H9 (cell line): Measurements from ENCODE around the gene CFAP77. TPM values are rescaled to one million over a fixed set of nuclear protein-coding genes. Genes with fewer than 3 reads are reported as not detected.

Source experiments
- DNase-seq: peaks from one replicate; pipeline ENCODE4 v3.0.0-alpha.2; 2017
- H2AFZ ChIP-seq: one replicate; pipeline ENCODE4 v1.6.1; 2013; ENCODE audit warnings: mild to moderate bottlenecking, low read length, control low read depth, moderate library complexity
- H2AK5ac ChIP-seq: 2 replicates; pipeline ENCODE4 v1.6.1; 2013; ENCODE audit warnings: low read length, control low read depth, mixed read lengths; ENCODE audit not compliant: insufficient read length
- H2BK120ac ChIP-seq: one replicate; pipeline ENCODE4 v1.6.1; 2013; ENCODE audit warnings: low read depth, mild to moderate bottlenecking, low read length, control low read depth, inconsistent platforms; ENCODE audit not compliant: poor library complexity, severe bottlenecking
- H2BK12ac ChIP-seq: 2 replicates; pipeline ENCODE4 v1.6.1; 2013; ENCODE audit warnings: low read length, control low read depth, mixed read lengths, low read depth; ENCODE audit not compliant: insufficient read length
- H2BK15ac ChIP-seq: 2 replicates; pipeline ENCODE4 v1.6.1; 2013; ENCODE audit warnings: low read depth, low read length, control low read depth
- H2BK20ac ChIP-seq: one replicate; pipeline ENCODE4 v1.6.1; 2013; ENCODE audit warnings: low read depth, mild to moderate bottlenecking, low read length, control low read depth, inconsistent platforms; ENCODE audit not compliant: poor library complexity, severe bottlenecking
- H2BK5ac ChIP-seq: 2 replicates; pipeline ENCODE4 v1.6.1; 2013; ENCODE audit warnings: low read length, control low read depth, mixed read lengths; ENCODE audit not compliant: insufficient read length
- H3K14ac ChIP-seq: 2 replicates; pipeline ENCODE4 v1.6.1; 2013; ENCODE audit warnings: low read length, control low read depth; ENCODE audit not compliant: insufficient read depth
- H3K18ac ChIP-seq: 2 replicates; pipeline ENCODE4 v1.6.1; 2013; ENCODE audit warnings: low read depth, mild to moderate bottlenecking, mixed read lengths, low read length, control low read depth; ENCODE audit not compliant: insufficient read length
- H3K23ac ChIP-seq: 2 replicates; pipeline ENCODE4 v1.6.1; 2013; ENCODE audit warnings: low read length, control low read depth, mixed read lengths, low read depth; ENCODE audit not compliant: insufficient read length
- H3K23me2 ChIP-seq: 2 replicates; pipeline ENCODE4 v1.6.1; 2013; ENCODE audit warnings: low read depth, mild to moderate bottlenecking, mixed read lengths, low read length, control low read depth; ENCODE audit not compliant: insufficient read length, poor library complexity, severe bottlenecking
- H3K27ac ChIP-seq: 2 replicates; pipeline ENCODE4 v1.5.1; 2013; ENCODE audit warnings: low read length, control low read depth, mixed read lengths, low read depth; ENCODE audit not compliant: insufficient read length
- H3K27me3 ChIP-seq: 2 replicates; pipeline ENCODE4 v1.6.1; 2013; ENCODE audit warnings: low read length, control low read depth, inconsistent platforms; ENCODE audit not compliant: insufficient read depth
- H3K4ac ChIP-seq: 2 replicates; pipeline ENCODE4 v1.6.1; 2013; ENCODE audit warnings: low read depth, mild to moderate bottlenecking, control low read depth, inconsistent platforms, low read length, moderate library complexity
- H3K4me1 ChIP-seq: 2 replicates; pipeline ENCODE4 v1.6.1; 2013; ENCODE audit warnings: low read length, control low read depth, inconsistent platforms; ENCODE audit not compliant: insufficient read depth
- H3K4me2 ChIP-seq: 2 replicates; pipeline ENCODE4 v1.6.1; 2013; ENCODE audit warnings: low read length, control low read depth, mixed read lengths; ENCODE audit not compliant: insufficient read length, insufficient read depth
- H3K56ac ChIP-seq: 2 replicates; pipeline ENCODE4 v1.6.1; 2013; ENCODE audit warnings: low read depth, mild to moderate bottlenecking, mixed read lengths, low read length, control low read depth; ENCODE audit not compliant: insufficient read length
- H3K79me1 ChIP-seq: 2 replicates; pipeline ENCODE4 v1.6.1; 2013; ENCODE audit warnings: low read depth, mild to moderate bottlenecking, moderate library complexity, low read length, control low read depth, inconsistent platforms; ENCODE audit not compliant: insufficient read depth, poor library complexity, severe bottlenecking
- H3K79me2 ChIP-seq: 2 replicates; pipeline ENCODE4 v1.6.1; 2013; ENCODE audit warnings: low read length, control low read depth, inconsistent platforms; ENCODE audit not compliant: insufficient read depth
- H3K9ac ChIP-seq: 2 replicates; pipeline ENCODE4 v1.6.1; 2013; ENCODE audit warnings: low read length, control low read depth, mixed read lengths; ENCODE audit not compliant: insufficient read length; ENCODE audit errors: extremely low read depth
- H3K9me3 ChIP-seq: one replicate; pipeline ENCODE4 v1.6.1; 2013; ENCODE audit warnings: low read depth, low read length, inconsistent platforms; ENCODE audit not compliant: control insufficient read depth
- H3T11ph ChIP-seq: one replicate; pipeline ENCODE4 v1.6.1; 2013; ENCODE audit warnings: mild to moderate bottlenecking, low read length, control low read depth, inconsistent platforms
- H4K20me1 ChIP-seq: one replicate; pipeline ENCODE4 v1.6.1; 2013; ENCODE audit not compliant: control insufficient read depth, insufficient read length, insufficient read depth
- H4K5ac ChIP-seq: 2 replicates; pipeline ENCODE4 v1.6.1; 2013; ENCODE audit warnings: low read depth, mild to moderate bottlenecking, mixed read lengths, low read length, control low read depth; ENCODE audit not compliant: insufficient read length
- H4K8ac ChIP-seq: replicated peaks from 2 replicates; pipeline ENCODE4 v1.6.1; 2013; ENCODE audit warnings: low read length, control low read depth, mixed read lengths, low read depth; ENCODE audit not compliant: insufficient read length
- H4K91ac ChIP-seq: 2 replicates; pipeline ENCODE4 v1.6.1; 2013; ENCODE audit warnings: low read depth, mild to moderate bottlenecking, moderate library complexity, mixed read lengths, low read length, control low read depth; ENCODE audit not compliant: insufficient read length
- H3K27ac Mint-ChIP-seq, 3 experiments: 2 replicates in 2 of 3; 3 replicates in 1 of 3; pipeline ENCODE4 v1.8.0; 2020 to 2021; ENCODE audit warnings: mixed read lengths in 3 of 3, mild to moderate bottlenecking in 1 of 3, moderate library complexity in 1 of 3
- H3K27me3 Mint-ChIP-seq: 2 replicates; pipeline ENCODE4 v1.8.0; 2021; ENCODE audit warnings: low read depth, mild to moderate bottlenecking, moderate library complexity, mixed read lengths
- H3K36me3 Mint-ChIP-seq, 3 experiments: 2 replicates in 2 of 3; 3 replicates in 1 of 3; pipeline ENCODE4 v1.8.0; 2020 to 2021; ENCODE audit warnings: low read depth in 3 of 3, mixed read lengths in 3 of 3; ENCODE audit not compliant: insufficient read depth in 1 of 3
- H3K4me1 Mint-ChIP-seq, 2 experiments: 2 replicates each; pipeline ENCODE4 v1.8.0; 2020; ENCODE audit warnings: mixed read lengths in 2 of 2
- H3K4me3 Mint-ChIP-seq, 2 experiments: 2 replicates in 1 of 2; 3 replicates in 1 of 2; pipeline ENCODE4 v1.8.0; 2020 to 2021; ENCODE audit warnings: mild to moderate bottlenecking in 2 of 2, mixed read lengths in 2 of 2, moderate library complexity in 1 of 2
- H3K9me3 Mint-ChIP-seq, 2 experiments: 2 replicates in 1 of 2; 3 replicates in 1 of 2; pipeline ENCODE4 v1.8.0; 2020; ENCODE audit warnings: mild to moderate bottlenecking in 2 of 2, mixed read lengths in 2 of 2, moderate library complexity in 1 of 2
- CTCF ChIP-seq: fragments of 200-600 bp; sonication (generic); conservative IDR thresholded peaks from 3 replicates; pipeline ENCODE4 v1.8.0; 2021; ENCODE audit warnings: antibody characterized with exemption, mild to moderate bottlenecking
- WGBS: extraction: QIAGEN DNeasy Blood & Tissue Kit; methylation state at CpG from one replicate; pipeline ENCODE4 v1.1.7; 2013; ENCODE audit warnings: missing lambda C conversion rate, low lambda C conversion rate, mixed read lengths; ENCODE audit not compliant: insufficient read length; ENCODE audit errors: extremely low coverage; 5-methylcytosine and 5-hydroxymethylcytosine counted together
- total RNA-seq: library from RNA; stranded (reverse); gene quantifications from 2 replicates; pipeline ENCODE4 v1.2.1, GENCODE V29; 2021

CFAP77 gene
- total RNA-seq, 1 experiment from 2014 or later = 0.72 TPM

DNA sequence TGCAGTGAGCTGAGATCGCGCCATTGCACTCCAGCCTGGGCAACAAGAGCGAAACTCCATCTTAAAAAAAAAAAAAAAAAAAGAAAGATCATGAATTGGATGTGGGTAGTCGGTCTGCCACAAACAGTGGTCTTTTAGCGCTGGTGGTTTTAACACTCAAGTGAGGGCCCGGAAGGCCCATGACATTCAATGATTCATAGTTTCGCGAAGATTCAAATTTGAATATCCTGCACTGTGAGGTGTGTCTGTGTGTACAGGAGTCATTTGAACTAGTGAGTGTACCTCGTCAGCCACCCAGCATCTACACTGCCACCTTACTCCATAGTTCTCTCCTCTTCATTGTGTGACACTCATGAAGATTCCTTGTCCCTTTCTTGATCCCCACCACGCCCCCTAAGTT, 41.3 kb downstream of the CFAP77 start:
- Histone ChIP-seq H4K8ac (no peak overlapping the region), H3K4me2 (no peak overlapping the region), H4K20me1 (no peaks in the 10 kb centered on the region), H3K14ac (no peak overlapping the region), H3K27ac (no peak overlapping the region), H4K5ac (no peak overlapping the region), H2BK5ac (no peak overlapping the region), H3K79me2 (no peaks in the 10 kb centered on the region), H2BK120ac (no peak overlapping the region), H3K4me1 (no peaks in the 10 kb centered on the region), H3T11ph (no peak overlapping the region), H3K9me3 (no peaks in the 10 kb centered on the region), H3K4ac (no peak overlapping the region), H3K79me1 (no peaks in the 10 kb centered on the region), H3K23ac (no peak overlapping the region), H2AK5ac (no peak overlapping the region), H2BK20ac (no peak overlapping the region), H2BK12ac (no peak overlapping the region), H2AFZ (no peak overlapping the region), H3K56ac (no peak overlapping the region), H3K27me3 (no peaks in the 10 kb centered on the region), H3K23me2 (no peaks in the 10 kb centered on the region), H4K91ac (no peak overlapping the region), H3K18ac (no peak overlapping the region), H2BK15ac (no peak overlapping the region), H3K9ac (no peak overlapping the region)
- Mint-ChIP-seq H3K36me3 (no peaks in the 10 kb centered on the region), H3K27me3 (peaks cover 27% of the 10 kb centered on the region), H3K9me3 (no peaks in the 10 kb centered on the region), H3K4me3 (no peak overlapping the region), H3K27ac (no peak overlapping the region), H3K4me1 (peaks cover 8 to 10% of the 10 kb centered on the region in 2 experiments)
- DNase-seq = no peak
- no peak for TF ChIP-seq CTCF
- no CpG with 5 or more reads among the region's 10 CpGs for WGBS
